MCF 10A (cell line): ENCODE measurements around the gene SGPP2. TPM values are rescaled to one million over a fixed set of nuclear protein-coding genes. Genes with fewer than 3 reads are reported as not detected.
A peak's percentile ranks its signal among the peaks of the same experiment; 100 is the strongest.

Experiments used
- BruUV-seq: library from RNA; stranded (reverse); fragments of 400-500 nt; replicated peaks from 2 replicates; lab custom pipeline; 2021; lab: Mats Ljungman, UMichigan
- CTCF ChIA-PET: fragments of 300-600 bp; sonication (Branson Sonifier 250); formaldehyde crosslinking; extraction: SDS; loops from one replicate; lab custom pipeline; 2021; ENCODE audit warnings: antibody characterized with exemption, inconsistent platforms; lab: Yijun Ruan, JAX
- POLR2A ChIA-PET: fragments of 300-600, 350-650 bp; sonication (Branson Sonifier 250); formaldehyde crosslinking; extraction: SDS; loops from one replicate; lab custom pipeline; 2020; ENCODE audit warnings: antibody characterized with exemption, inconsistent platforms; lab: Yijun Ruan, JAX
- DNase-seq: peaks from one replicate; pipeline ENCODE4 v3.0.0-alpha.2; 2018; ENCODE audit not compliant: unreplicated experiment
- H3K27ac Mint-ChIP-seq: one replicate; pipeline ENCODE4 v1.8.0; 2022; ENCODE audit warnings: mild to moderate bottlenecking, low read depth, mixed read lengths; ENCODE audit not compliant: unreplicated experiment
- H3K27me3 Mint-ChIP-seq: one replicate; pipeline ENCODE4 v1.8.0; 2022; ENCODE audit warnings: mixed read lengths; ENCODE audit not compliant: insufficient read depth, unreplicated experiment
- H3K36me3 Mint-ChIP-seq: one replicate; pipeline ENCODE4 v1.8.0; 2022; ENCODE audit warnings: mild to moderate bottlenecking, moderate library complexity, mixed read lengths; ENCODE audit not compliant: insufficient read depth, unreplicated experiment
- H3K4me1 Mint-ChIP-seq: one replicate; pipeline ENCODE4 v1.8.0; 2022; ENCODE audit warnings: mixed read lengths; ENCODE audit not compliant: insufficient read depth, unreplicated experiment
- H3K4me3 Mint-ChIP-seq: one replicate; pipeline ENCODE4 v1.8.0; 2022; ENCODE audit warnings: mild to moderate bottlenecking, moderate library complexity, mixed read lengths; ENCODE audit not compliant: unreplicated experiment
- H3K9me3 Mint-ChIP-seq: one replicate; pipeline ENCODE4 v1.8.0; 2022; ENCODE audit warnings: mixed read lengths; ENCODE audit not compliant: unreplicated experiment
- CTCF ChIP-seq: fragments of 200-600 bp; IDR thresholded peaks from one replicate; pipeline ENCODE4 v1.8.0; 2022; ENCODE audit warnings: antibody characterized with exemption, mild to moderate bottlenecking; ENCODE audit not compliant: unreplicated experiment
- intact Hi-C: fragments of 100-400 bp; cut with micrococcal nuclease; formaldehyde crosslinking; loops from 2 replicates; pipeline ENCODE4 v1.14.1; 2022
- total RNA-seq: library from RNA; stranded (reverse); gene quantifications from 2 replicates; pipeline ENCODE4 v1.2.3, GENCODE V29; 2022

SGPP2 gene
- total RNA-seq, 1 experiment from 2014 or later = 47.4 TPM

GRCh38 chr2:222468346-222468745 is 44.0 kb downstream of the SGPP2 start:
- Mint-ChIP-seq H3K9me3 (no peaks in the 10 kb centered on the region), H3K27me3 (no peaks in the 10 kb centered on the region), H3K4me1 (peaks cover 18% of the 10 kb centered on the region), H3K4me3 (no peak overlapping the region), H3K36me3 (peaks cover 82% of the 10 kb centered on the region), H3K27ac (no peak overlapping the region)
- peak; percentile 27 for DNase-seq
- no TSS peak for BruUV-seq
- ChIA-PET POLR2A (interaction anchor here (0.7 to 1.4 kb wide), 7 partner anchors 10 to 150 kb away, joined by 3 to 5 read pairs (median 3); no protein-coding TSS in a partner anchor), CTCF (interaction anchor here (0.8 to 1.8 kb wide), 4 partner anchors 10 to 59 kb away, joined by 3 to 6 read pairs (median 4); no protein-coding TSS in a partner anchor)
- TF ChIP-seq CTCF = no peak
- intact Hi-C loops = no loop called here

GRCh38 chr2:222470802-222471468 is 46.6 kb downstream of the SGPP2 start:
- ChIA-PET CTCF (no interaction called here), POLR2A (interaction anchor here (0.7 to 0.9 kb wide), 2 partner anchors 17 to 20 kb away, joined by 3 read pairs; no protein-coding TSS in a partner anchor)
- H3K4me3 Mint-ChIP-seq = no peak overlapping the region
- BruUV-seq = no TSS peak
- no peak for DNase-seq
- peaks cover 81% of the 10 kb centered on the region for H3K36me3 Mint-ChIP-seq
- H3K27me3 Mint-ChIP-seq = no peaks in the 10 kb centered on the region
- H3K27ac Mint-ChIP-seq = no peak overlapping the region
- no peaks in the 10 kb centered on the region for H3K9me3 Mint-ChIP-seq
- H3K4me1 Mint-ChIP-seq = peaks cover 18% of the 10 kb centered on the region
- intact Hi-C loops = no loop called here
- TF ChIP-seq CTCF = no peak

- no peak overlapping the region for H3K27ac Mint-ChIP-seq
- ChIA-PET POLR2A (interaction anchor here (1.3 kb wide), 2 partner anchors 10 to 41 kb away, joined by 3 to 4 read pairs; no protein-coding TSS in a partner anchor), CTCF (interaction anchor here (0.9 to 1.0 kb wide), 2 partner anchors 10 to 46 kb away, joined by 3 read pairs; no protein-coding TSS in a partner anchor)
- no peak for TF ChIP-seq CTCF
- H3K9me3 Mint-ChIP-seq = no peaks in the 10 kb centered on the region
- intact Hi-C loops = no loop called here
- DNase-seq = no peak
- peaks cover 22% of the 10 kb centered on the region for H3K4me1 Mint-ChIP-seq
- peaks cover 92% of the 10 kb centered on the region for H3K36me3 Mint-ChIP-seq
- no peak overlapping the region for H3K4me3 Mint-ChIP-seq
- no TSS peak for BruUV-seq
- H3K27me3 Mint-ChIP-seq = no peaks in the 10 kb centered on the region
Observed at GRCh38 chr2:222477962-222478608, 53.7 kb downstream of the SGPP2 start.

DNA sequence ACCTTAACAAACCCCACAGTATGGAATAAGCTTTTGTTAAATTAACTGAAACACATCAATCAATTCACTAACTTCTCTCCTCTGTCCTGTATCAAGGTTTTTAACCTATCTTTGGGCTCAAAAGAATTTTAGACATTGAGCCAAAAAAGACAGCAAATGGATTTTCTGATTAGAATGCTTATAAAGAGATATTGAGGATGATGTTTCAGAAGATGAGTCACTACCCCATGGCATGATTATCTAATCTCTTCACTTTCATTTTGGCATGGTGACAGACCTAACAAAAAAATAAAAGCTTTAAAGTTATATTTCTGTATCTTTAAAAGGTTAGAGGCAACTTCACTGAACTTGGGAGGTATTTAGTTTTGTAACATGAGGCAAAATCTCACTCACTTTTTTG is 55.5 kb downstream of the SGPP2 start:
- BruUV-seq = no TSS peak
- POLR2A ChIA-PET = interaction anchor here (0.6 to 1.1 kb wide), 10 partner anchors 9 to 121 kb away, joined by 3 to 5 read pairs (median 3); no protein-coding TSS in a partner anchor
- CTCF ChIA-PET = interaction anchor here (0.9 to 1.2 kb wide), 3 partner anchors 20 to 162 kb away, joined by 3 to 6 read pairs (median 5); no protein-coding TSS in a partner anchor
- intact Hi-C loops = no loop called here
- Mint-ChIP-seq H3K4me3 (no peak overlapping the region), H3K27ac (peak overlapping the region; percentile 12), H3K9me3 (no peaks in the 10 kb centered on the region), H3K36me3 (peaks cover 97% of the 10 kb centered on the region), H3K4me1 (peaks cover 28% of the 10 kb centered on the region), H3K27me3 (no peaks in the 10 kb centered on the region)
- DNase-seq = no peak
- no peak for TF ChIP-seq CTCF
